Putamen (tissue), 1 donor: ENCODE measurements around the gene TMIGD1.

ENCODE experiments used
- DNase-seq: peaks from one replicate; pipeline ENCODE4 v3.0.0-alpha.2; 2016; ENCODE audit warnings: low spot score

TMIGD1 gene

GRCh38 chr17:30290077-30290476 is 43.8 kb downstream of the TMIGD1 start:
- no peak for DNase-seq

- DNase-seq: no peak
These were observed 54.7 kb downstream of the TMIGD1 start for GRCh38 chr17:30279156-30279555.

GRCh38 chr17:30278032-30278431 is 55.8 kb downstream of the TMIGD1 start:
- DNase-seq: no peak

DNA sequence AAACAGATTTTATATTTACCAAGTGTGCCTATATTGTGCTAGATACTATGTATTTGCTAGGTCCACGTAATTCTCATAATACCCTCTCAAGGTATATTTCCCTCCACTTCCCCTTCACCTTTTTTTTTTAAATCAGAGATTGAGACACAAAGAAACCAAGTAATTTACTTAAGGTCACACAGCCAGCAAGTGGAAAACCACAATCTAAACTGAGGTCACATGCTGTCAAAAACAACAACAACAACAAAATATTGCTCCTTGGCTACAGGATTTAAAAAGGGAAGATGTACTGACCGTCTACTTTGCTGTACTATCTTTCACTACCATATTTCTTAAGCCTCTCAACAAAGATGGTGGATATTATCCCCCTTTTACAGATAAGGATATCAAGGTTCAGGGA is 57.9 kb downstream of the TMIGD1 start:
- DNase-seq: no peak

- DNase-seq: no peak
These were observed 59.0 kb downstream of the TMIGD1 start for GRCh38 chr17:30274887-30275286.

DNA sequence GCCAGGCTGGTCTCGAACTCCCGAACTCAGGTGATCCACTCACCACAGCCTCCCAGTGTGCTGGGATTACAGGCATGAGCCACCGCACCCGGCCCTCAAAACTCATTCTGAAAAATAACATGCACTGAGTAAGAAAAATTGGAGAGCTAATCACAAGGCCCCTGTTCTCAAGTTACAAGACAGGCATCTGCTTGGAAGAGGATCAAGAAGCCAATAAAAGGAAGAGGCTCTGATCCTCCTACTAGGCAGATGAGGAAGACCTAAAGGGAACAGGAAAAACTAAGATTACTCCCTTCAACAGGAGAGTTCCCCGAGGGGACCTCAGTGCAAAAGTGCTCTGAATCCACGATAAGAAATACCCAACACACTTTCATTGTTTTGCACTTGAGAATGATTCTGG is 60.5 kb downstream of the TMIGD1 start:
- DNase-seq: no peak

GRCh38 chr17:30271102-30271501 is 62.8 kb downstream of the TMIGD1 start:
- DNase-seq: no peak

GRCh38 chr17:30267625-30268024 is 66.2 kb downstream of the TMIGD1 start:
- no peak for DNase-seq
